Measurements from ENCODE around the gene HARBI1. TPM values are rescaled to one million over a fixed set of nuclear protein-coding genes. Genes with fewer than 3 reads are reported as not detected.

Gene HARBI1
- total RNA-seq, 1 donor from 2014 or later, result 8.1 TPM

GRCh38 chr11:46609386-46609785 lies 7.6 kb downstream of the HARBI1 start:
- Mint-ChIP-seq H3K4me1 (ENCODE audit: low read depth, unreplicated experiment) (peaks cover 2% of the 10 kb centered on the region), H3K4me3 (ENCODE audit: unreplicated experiment) (no peak overlapping the region), H3K27ac (ENCODE audit: unreplicated experiment) (no peak overlapping the region), H3K9me3 (ENCODE audit: unreplicated experiment) (no peaks in the 10 kb centered on the region), H3K27me3 (ENCODE audit: low read depth, unreplicated experiment) (no peaks in the 10 kb centered on the region), H3K36me3 (ENCODE audit: low read depth, unreplicated experiment) (no peaks in the 10 kb centered on the region)
- no peaks in the 10 kb centered on the region for H4K20me1 ChIP-seq (ENCODE audit: insufficient read depth, low read length)
- H3K79me2 ChIP-seq (ENCODE audit: insufficient read depth, low read length), result no peaks in the 10 kb centered on the region
- TF ChIP-seq CTCF (IDR thresholded peaks at IDR 0.05; ENCODE audit: insufficient read depth, low read depth, low read length), result no peak
- TF ChIP-seq EZH2 (IDR thresholded peaks at IDR 0.05; ENCODE audit: insufficient read depth, low read length), result no peak
- no peaks in the 10 kb centered on the region for H3K4me1 ChIP-seq (ENCODE audit: insufficient read depth, low read length)
- no peak overlapping the region for H3K4me3 ChIP-seq (ENCODE audit: insufficient read depth, low read depth, low read length)
- no peaks in the 10 kb centered on the region for H3K27me3 ChIP-seq (ENCODE audit: insufficient read depth, low read length)
- no peak for DNase-seq (ENCODE audit: low read depth)
- H3K9ac ChIP-seq (ENCODE audit: low read length), result no peak overlapping the region
- no peaks in the 10 kb centered on the region for H3K9me3 ChIP-seq (ENCODE audit: insufficient read depth, low read depth, low read length)
- H3K27ac ChIP-seq (ENCODE audit: low read depth, low read length), result no peak overlapping the region
- no peak for FAIRE-seq
- no peak overlapping the region for H3K4me2 ChIP-seq (ENCODE audit: low read length)
- no peaks in the 10 kb centered on the region for H3K36me3 ChIP-seq (ENCODE audit: insufficient read depth, low read length)
- no peak overlapping the region for H2AFZ ChIP-seq (ENCODE audit: low read depth, low read length)

GRCh38 chr11:46607516-46607915 lies 9.5 kb downstream of the HARBI1 start:
- Mint-ChIP-seq H3K9me3 (ENCODE audit: unreplicated experiment) (no peaks in the 10 kb centered on the region), H3K36me3 (ENCODE audit: low read depth, unreplicated experiment) (peaks cover 4% of the 10 kb centered on the region), H3K4me1 (ENCODE audit: low read depth, unreplicated experiment) (peaks cover 2% of the 10 kb centered on the region), H3K4me3 (ENCODE audit: unreplicated experiment) (no peak overlapping the region), H3K27ac (ENCODE audit: unreplicated experiment) (no peak overlapping the region), H3K27me3 (ENCODE audit: low read depth, unreplicated experiment) (no peaks in the 10 kb centered on the region)
- Histone ChIP-seq H3K36me3 (ENCODE audit: insufficient read depth, low read length) (no peaks in the 10 kb centered on the region), H3K27ac (ENCODE audit: low read depth, low read length) (no peak overlapping the region), H3K9ac (ENCODE audit: low read length) (no peak overlapping the region), H2AFZ (ENCODE audit: low read depth, low read length) (no peak overlapping the region), H3K4me1 (ENCODE audit: insufficient read depth, low read length) (no peaks in the 10 kb centered on the region), H3K9me3 (ENCODE audit: insufficient read depth, low read depth, low read length) (no peaks in the 10 kb centered on the region), H3K27me3 (ENCODE audit: insufficient read depth, low read length) (no peaks in the 10 kb centered on the region), H3K4me3 (ENCODE audit: insufficient read depth, low read depth, low read length) (no peak overlapping the region), H3K4me2 (ENCODE audit: low read length) (no peak overlapping the region), H3K79me2 (ENCODE audit: insufficient read depth, low read length) (no peaks in the 10 kb centered on the region), H4K20me1 (ENCODE audit: insufficient read depth, low read length) (no peaks in the 10 kb centered on the region)
- FAIRE-seq, result no peak
- no peak for DNase-seq (ENCODE audit: low read depth)
- TF ChIP-seq EZH2 (IDR thresholded peaks at IDR 0.05; ENCODE audit: insufficient read depth, low read length) (no peak), CTCF (IDR thresholded peaks at IDR 0.05; ENCODE audit: insufficient read depth, low read depth, low read length) (no peak)

GRCh38 chr11:46604796-46605195 lies 12.2 kb downstream of the HARBI1 start:
- Histone ChIP-seq H3K27ac (ENCODE audit: low read depth, low read length) (no peak overlapping the region), H3K27me3 (ENCODE audit: insufficient read depth, low read length) (no peaks in the 10 kb centered on the region), H4K20me1 (ENCODE audit: insufficient read depth, low read length) (no peaks in the 10 kb centered on the region), H3K79me2 (ENCODE audit: insufficient read depth, low read length) (no peaks in the 10 kb centered on the region), H3K9me3 (ENCODE audit: insufficient read depth, low read depth, low read length) (no peaks in the 10 kb centered on the region), H3K9ac (ENCODE audit: low read length) (no peak overlapping the region), H2AFZ (ENCODE audit: low read depth, low read length) (no peak overlapping the region), H3K4me2 (ENCODE audit: low read length) (no peak overlapping the region), H3K4me3 (ENCODE audit: insufficient read depth, low read depth, low read length) (no peak overlapping the region), H3K36me3 (ENCODE audit: insufficient read depth, low read length) (no peaks in the 10 kb centered on the region), H3K4me1 (ENCODE audit: insufficient read depth, low read length) (no peaks in the 10 kb centered on the region)
- no peaks in the 10 kb centered on the region for H3K27me3 Mint-ChIP-seq (ENCODE audit: low read depth, unreplicated experiment)
- H3K27ac Mint-ChIP-seq (ENCODE audit: unreplicated experiment), result no peak overlapping the region
- FAIRE-seq (no peak), DNase-seq (ENCODE audit: low read depth) (no peak)
- H3K4me1 Mint-ChIP-seq (ENCODE audit: low read depth, unreplicated experiment), result no peaks in the 10 kb centered on the region
- TF ChIP-seq EZH2 (IDR thresholded peaks at IDR 0.05; ENCODE audit: insufficient read depth, low read length), result no peak
- TF ChIP-seq CTCF (IDR thresholded peaks at IDR 0.05; ENCODE audit: insufficient read depth, low read depth, low read length), result no peak
- H3K36me3 Mint-ChIP-seq (ENCODE audit: low read depth, unreplicated experiment), result peaks cover 4% of the 10 kb centered on the region
- no peaks in the 10 kb centered on the region for H3K9me3 Mint-ChIP-seq (ENCODE audit: unreplicated experiment)
- H3K4me3 Mint-ChIP-seq (ENCODE audit: unreplicated experiment), result no peak overlapping the region
